ENCODE measurements around the gene TMUB2. TPM values are rescaled to one million over a fixed set of nuclear protein-coding genes. Genes with fewer than 3 reads are reported as not detected.

The TMUB2 gene
- total and polyA plus RNA-seq, 9 of the 15 experiments (the other 6 are each of a cell fraction or from before 2014, with no cell fraction given) = 4.1 to 29.8 (median 16.3) TPM

DNA sequence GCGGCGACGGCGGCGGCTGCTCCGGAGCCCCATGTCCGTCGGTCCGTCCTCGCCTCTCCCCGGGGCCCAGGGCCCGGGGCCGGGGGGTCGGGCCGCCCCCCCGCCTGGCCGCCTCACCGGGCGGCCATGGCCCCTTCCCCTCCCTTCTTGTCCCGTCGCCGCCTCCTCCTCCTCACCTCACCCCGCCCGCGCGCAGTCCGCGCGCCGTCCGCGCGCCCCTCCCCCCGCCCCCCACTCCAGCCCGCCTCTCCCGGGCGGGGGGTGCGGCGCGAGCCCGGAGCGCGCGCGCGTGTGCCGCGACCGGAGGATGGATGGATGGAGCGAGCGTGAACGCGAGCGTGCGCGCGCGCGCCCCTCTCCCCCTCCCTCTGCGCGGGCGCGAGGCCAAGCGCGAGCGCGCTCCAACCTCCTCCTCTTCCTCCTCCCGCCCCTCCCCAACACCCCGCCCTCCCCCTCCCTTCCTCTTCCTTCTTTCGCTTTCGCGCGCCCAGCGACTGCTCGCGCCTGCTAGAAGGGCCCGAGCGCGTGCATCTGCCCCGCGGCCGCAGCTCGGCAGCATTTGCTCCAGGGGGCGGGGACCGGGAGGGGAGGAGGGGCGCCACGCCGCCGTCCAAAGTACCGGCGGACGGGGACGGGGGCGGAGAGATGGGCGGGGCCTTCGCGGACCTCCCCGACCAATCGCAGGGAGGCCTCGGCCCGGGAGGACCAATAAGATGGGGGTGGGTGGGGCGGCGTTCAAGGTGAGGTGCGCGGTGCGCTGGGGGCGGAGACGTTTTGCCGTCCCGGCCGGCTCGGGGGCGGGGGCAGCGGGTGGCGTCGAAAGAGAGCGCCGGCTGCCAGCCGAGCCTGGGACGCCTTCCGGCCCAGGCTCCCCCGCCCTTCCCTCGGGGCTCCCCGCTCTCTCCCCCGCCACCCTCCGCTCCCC lies 13.0 kb downstream of the TMUB2 start, which contains the start of gene ATXN7L3 (continued):
- TF ChIP-seq PTTG1 (tag; IDR thresholded peaks at IDR 0.05; ENCODE audit: low read depth) = no peak
- no peak for TF ChIP-seq GATA2 (CRISPR knock-in tag; IDR thresholded peaks at IDR 0.05)
- no peak for TF ChIP-seq HLTF (IDR thresholded peaks at IDR 0.05)
- TF ChIP-seq, protein P1, sequence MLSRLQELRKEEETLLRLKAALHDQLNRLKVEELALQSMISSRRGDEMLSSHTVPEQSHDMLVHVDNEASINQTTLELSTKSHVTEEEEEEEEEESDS (CRISPR knock-in tag; IDR thresholded peaks at IDR 0.05) = no peak
- no peak for TF ChIP-seq ESRRB (CRISPR knock-in tag; IDR thresholded peaks at IDR 0.05; ENCODE audit: borderline replicate concordance)
- no peak for TF ChIP-seq TCF7L2 (IDR thresholded peaks at IDR 0.05; ENCODE audit: low read depth, low read length)
- TF ChIP-seq, protein P2, sequence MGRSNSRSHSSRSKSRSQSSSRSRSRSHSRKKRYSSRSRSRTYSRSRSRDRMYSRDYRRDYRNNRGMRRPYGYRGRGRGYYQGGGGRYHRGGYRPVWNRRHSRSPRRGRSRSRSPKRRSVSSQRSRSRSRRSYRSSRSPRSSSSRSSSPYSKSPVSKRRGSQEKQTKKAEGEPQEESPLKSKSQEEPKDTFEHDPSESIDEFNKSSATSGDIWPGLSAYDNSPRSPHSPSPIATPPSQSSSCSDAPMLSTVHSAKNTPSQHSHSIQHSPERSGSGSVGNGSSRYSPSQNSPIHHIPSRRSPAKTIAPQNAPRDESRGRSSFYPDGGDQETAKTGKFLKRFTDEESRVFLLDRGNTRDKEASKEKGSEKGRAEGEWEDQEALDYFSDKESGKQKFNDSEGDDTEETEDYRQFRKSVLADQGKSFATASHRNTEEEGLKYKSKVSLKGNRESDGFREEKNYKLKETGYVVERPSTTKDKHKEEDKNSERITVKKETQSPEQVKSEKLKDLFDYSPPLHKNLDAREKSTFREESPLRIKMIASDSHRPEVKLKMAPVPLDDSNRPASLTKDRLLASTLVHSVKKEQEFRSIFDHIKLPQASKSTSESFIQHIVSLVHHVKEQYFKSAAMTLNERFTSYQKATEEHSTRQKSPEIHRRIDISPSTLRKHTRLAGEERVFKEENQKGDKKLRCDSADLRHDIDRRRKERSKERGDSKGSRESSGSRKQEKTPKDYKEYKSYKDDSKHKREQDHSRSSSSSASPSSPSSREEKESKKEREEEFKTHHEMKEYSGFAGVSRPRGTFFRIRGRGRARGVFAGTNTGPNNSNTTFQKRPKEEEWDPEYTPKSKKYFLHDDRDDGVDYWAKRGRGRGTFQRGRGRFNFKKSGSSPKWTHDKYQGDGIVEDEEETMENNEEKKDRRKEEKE (IDR thresholded peaks at IDR 0.05; ENCODE audit: borderline replicate concordance in 1 of 2, control insufficient read depth in 1 of 2, low read depth in 2 of 2, low read length in 1 of 2) = no peak
- no peak for TF ChIP-seq GATAD2B (IDR thresholded peaks at IDR 0.05; ENCODE audit: borderline replicate concordance)
- no peak for TF ChIP-seq ZKSCAN8 (CRISPR knock-in tag; IDR thresholded peaks at IDR 0.05)
- no peak for TF ChIP-seq NFATC3 (IDR thresholded peaks at IDR 0.05)
- TF ChIP-seq SRSF3 (IDR thresholded peaks at IDR 0.05; ENCODE audit: insufficient read depth, low read length) = no peak
- TF ChIP-seq, protein P3, sequence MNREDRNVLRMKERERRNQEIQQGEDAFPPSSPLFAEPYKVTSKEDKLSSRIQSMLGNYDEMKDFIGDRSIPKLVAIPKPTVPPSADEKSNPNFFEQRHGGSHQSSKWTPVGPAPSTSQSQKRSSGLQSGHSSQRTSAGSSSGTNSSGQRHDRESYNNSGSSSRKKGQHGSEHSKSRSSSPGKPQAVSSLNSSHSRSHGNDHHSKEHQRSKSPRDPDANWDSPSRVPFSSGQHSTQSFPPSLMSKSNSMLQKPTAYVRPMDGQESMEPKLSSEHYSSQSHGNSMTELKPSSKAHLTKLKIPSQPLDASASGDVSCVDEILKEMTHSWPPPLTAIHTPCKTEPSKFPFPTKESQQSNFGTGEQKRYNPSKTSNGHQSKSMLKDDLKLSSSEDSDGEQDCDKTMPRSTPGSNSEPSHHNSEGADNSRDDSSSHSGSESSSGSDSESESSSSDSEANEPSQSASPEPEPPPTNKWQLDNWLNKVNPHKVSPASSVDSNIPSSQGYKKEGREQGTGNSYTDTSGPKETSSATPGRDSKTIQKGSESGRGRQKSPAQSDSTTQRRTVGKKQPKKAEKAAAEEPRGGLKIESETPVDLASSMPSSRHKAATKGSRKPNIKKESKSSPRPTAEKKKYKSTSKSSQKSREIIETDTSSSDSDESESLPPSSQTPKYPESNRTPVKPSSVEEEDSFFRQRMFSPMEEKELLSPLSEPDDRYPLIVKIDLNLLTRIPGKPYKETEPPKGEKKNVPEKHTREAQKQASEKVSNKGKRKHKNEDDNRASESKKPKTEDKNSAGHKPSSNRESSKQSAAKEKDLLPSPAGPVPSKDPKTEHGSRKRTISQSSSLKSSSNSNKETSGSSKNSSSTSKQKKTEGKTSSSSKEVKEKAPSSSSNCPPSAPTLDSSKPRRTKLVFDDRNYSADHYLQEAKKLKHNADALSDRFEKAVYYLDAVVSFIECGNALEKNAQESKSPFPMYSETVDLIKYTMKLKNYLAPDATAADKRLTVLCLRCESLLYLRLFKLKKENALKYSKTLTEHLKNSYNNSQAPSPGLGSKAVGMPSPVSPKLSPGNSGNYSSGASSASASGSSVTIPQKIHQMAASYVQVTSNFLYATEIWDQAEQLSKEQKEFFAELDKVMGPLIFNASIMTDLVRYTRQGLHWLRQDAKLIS (CRISPR knock-in tag; IDR thresholded peaks at IDR 0.05) = no peak
- TF ChIP-seq XRCC5 (IDR thresholded peaks at IDR 0.05; ENCODE audit: low read depth, low read length) = no peak
- TF ChIP-seq, protein P4, sequence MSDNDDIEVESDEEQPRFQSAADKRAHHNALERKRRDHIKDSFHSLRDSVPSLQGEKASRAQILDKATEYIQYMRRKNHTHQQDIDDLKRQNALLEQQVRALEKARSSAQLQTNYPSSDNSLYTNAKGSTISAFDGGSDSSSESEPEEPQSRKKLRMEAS (CRISPR knock-in tag; IDR thresholded peaks at IDR 0.05) = peak; percentile 89
- TF ChIP-seq RBM39 (optimal IDR thresholded peaks at IDR 0.05; ENCODE audit: low read depth, low read length) = no peak
- TF ChIP-seq CHD2 (IDR thresholded peaks at IDR 0.05; ENCODE audit: low read depth, low read length) = 0 out of 2 replicates have a peak, but pooled peaks have one; percentile 21
- TF ChIP-seq, protein P5, sequence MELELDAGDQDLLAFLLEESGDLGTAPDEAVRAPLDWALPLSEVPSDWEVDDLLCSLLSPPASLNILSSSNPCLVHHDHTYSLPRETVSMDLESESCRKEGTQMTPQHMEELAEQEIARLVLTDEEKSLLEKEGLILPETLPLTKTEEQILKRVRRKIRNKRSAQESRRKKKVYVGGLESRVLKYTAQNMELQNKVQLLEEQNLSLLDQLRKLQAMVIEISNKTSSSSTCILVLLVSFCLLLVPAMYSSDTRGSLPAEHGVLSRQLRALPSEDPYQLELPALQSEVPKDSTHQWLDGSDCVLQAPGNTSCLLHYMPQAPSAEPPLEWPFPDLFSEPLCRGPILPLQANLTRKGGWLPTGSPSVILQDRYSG (tag; conservative IDR thresholded peaks at IDR 0.05; ENCODE audit: low read depth) = no peak
- no peak for TF ChIP-seq EHMT2 (IDR thresholded peaks at IDR 0.05)

Measured in K562 (cell line).